H1 (cell line): Measurements from ENCODE around the gene SIGLEC11. TPM values are rescaled to one million over a fixed set of nuclear protein-coding genes. Genes with fewer than 3 reads are reported as not detected.

Experiments used
- polyA plus RNA-seq, 7 experiments: library from polyadenylated mRNA; depleted of rRNA in 3 of 7; stranded (reverse) in 5 of 7; unstranded in 2 of 7; fragments of >200 nt in 5 of 7; fragments of 200-250 nt in 2 of 7; gene quantifications; 1 replicate in 5 of 7; 2 replicates in 1 of 7; 4 replicates in 1 of 7; pipeline versions ENCODE4 v1.2.1 to v1.2.3, GENCODE V29; 2011 to 2013; ENCODE audit warnings: missing spikeins in 2 of 7, mixed read lengths in 2 of 7
- total RNA-seq: library from RNA; stranded (reverse); fragmentation: NEBNext Ultra II Directional; extraction: Animal tissue kit (Norgen Biotek cat#: 25700); gene quantifications from 2 replicates; pipeline ENCODE4 v1.2.1, GENCODE V29; 2021
- TF ChIP-seq, protein P1 (sequence below): fragments of 300-600 bp; sonication (generic); IDR thresholded peaks from 2 replicates; pipeline ENCODE4 v1.7.1; 2012; ENCODE audit warnings: low read length, moderate library complexity, mild to moderate bottlenecking, inconsistent platforms; ENCODE audit not compliant: insufficient replicate concordance

SIGLEC11 gene
- total and polyA plus RNA-seq, 2 of the 8 experiments (the other 6 are each of a cell fraction or from before 2014, with no cell fraction given), result 0.18 TPM; not detected in 1

DNA sequence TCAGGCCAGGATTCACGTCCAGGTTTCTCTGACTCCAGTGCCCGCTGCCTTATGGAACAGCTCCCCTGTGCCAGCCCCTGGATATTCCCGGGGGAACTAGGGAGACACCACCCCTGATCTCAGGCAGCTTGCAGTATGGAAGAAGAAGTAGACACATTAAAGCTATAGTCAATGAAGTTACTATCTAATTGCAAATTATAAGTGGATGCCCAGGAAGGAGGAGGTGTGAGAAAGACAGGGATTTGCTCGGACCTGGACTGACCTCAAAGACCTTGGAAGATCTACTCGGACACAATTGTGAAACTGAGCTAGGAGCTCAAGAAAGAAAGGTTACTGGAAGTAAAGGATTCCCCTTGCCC, 10.4 kb downstream of the SIGLEC11 start (continued):
- TF ChIP-seq, protein P1, sequence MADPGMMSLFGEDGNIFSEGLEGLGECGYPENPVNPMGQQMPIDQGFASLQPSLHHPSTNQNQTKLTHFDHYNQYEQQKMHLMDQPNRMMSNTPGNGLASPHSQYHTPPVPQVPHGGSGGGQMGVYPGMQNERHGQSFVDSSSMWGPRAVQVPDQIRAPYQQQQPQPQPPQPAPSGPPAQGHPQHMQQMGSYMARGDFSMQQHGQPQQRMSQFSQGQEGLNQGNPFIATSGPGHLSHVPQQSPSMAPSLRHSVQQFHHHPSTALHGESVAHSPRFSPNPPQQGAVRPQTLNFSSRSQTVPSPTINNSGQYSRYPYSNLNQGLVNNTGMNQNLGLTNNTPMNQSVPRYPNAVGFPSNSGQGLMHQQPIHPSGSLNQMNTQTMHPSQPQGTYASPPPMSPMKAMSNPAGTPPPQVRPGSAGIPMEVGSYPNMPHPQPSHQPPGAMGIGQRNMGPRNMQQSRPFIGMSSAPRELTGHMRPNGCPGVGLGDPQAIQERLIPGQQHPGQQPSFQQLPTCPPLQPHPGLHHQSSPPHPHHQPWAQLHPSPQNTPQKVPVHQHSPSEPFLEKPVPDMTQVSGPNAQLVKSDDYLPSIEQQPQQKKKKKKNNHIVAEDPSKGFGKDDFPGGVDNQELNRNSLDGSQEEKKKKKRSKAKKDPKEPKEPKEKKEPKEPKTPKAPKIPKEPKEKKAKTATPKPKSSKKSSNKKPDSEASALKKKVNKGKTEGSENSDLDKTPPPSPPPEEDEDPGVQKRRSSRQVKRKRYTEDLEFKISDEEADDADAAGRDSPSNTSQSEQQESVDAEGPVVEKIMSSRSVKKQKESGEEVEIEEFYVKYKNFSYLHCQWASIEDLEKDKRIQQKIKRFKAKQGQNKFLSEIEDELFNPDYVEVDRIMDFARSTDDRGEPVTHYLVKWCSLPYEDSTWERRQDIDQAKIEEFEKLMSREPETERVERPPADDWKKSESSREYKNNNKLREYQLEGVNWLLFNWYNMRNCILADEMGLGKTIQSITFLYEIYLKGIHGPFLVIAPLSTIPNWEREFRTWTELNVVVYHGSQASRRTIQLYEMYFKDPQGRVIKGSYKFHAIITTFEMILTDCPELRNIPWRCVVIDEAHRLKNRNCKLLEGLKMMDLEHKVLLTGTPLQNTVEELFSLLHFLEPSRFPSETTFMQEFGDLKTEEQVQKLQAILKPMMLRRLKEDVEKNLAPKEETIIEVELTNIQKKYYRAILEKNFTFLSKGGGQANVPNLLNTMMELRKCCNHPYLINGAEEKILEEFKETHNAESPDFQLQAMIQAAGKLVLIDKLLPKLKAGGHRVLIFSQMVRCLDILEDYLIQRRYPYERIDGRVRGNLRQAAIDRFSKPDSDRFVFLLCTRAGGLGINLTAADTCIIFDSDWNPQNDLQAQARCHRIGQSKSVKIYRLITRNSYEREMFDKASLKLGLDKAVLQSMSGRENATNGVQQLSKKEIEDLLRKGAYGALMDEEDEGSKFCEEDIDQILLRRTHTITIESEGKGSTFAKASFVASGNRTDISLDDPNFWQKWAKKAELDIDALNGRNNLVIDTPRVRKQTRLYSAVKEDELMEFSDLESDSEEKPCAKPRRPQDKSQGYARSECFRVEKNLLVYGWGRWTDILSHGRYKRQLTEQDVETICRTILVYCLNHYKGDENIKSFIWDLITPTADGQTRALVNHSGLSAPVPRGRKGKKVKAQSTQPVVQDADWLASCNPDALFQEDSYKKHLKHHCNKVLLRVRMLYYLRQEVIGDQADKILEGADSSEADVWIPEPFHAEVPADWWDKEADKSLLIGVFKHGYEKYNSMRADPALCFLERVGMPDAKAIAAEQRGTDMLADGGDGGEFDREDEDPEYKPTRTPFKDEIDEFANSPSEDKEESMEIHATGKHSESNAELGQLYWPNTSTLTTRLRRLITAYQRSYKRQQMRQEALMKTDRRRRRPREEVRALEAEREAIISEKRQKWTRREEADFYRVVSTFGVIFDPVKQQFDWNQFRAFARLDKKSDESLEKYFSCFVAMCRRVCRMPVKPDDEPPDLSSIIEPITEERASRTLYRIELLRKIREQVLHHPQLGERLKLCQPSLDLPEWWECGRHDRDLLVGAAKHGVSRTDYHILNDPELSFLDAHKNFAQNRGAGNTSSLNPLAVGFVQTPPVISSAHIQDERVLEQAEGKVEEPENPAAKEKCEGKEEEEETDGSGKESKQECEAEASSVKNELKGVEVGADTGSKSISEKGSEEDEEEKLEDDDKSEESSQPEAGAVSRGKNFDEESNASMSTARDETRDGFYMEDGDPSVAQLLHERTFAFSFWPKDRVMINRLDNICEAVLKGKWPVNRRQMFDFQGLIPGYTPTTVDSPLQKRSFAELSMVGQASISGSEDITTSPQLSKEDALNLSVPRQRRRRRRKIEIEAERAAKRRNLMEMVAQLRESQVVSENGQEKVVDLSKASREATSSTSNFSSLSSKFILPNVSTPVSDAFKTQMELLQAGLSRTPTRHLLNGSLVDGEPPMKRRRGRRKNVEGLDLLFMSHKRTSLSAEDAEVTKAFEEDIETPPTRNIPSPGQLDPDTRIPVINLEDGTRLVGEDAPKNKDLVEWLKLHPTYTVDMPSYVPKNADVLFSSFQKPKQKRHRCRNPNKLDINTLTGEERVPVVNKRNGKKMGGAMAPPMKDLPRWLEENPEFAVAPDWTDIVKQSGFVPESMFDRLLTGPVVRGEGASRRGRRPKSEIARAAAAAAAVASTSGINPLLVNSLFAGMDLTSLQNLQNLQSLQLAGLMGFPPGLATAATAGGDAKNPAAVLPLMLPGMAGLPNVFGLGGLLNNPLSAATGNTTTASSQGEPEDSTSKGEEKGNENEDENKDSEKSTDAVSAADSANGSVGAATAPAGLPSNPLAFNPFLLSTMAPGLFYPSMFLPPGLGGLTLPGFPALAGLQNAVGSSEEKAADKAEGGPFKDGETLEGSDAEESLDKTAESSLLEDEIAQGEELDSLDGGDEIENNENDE, result no peak
